LHCN-M2 (cell line): Measurements from ENCODE around the gene ARNT2. TPM values are rescaled to one million over a fixed set of nuclear protein-coding genes. Genes with fewer than 3 reads are reported as not detected.

Source experiments
- DNase-seq: peaks from one replicate; pipeline ENCODE4 v3.0.0-alpha.2; 2012; ENCODE audit warnings: low read depth
- total RNA-seq: library from RNA; depleted of rRNA; stranded (reverse); fragments of >200 nt; gene quantifications from 2 replicates; pipeline ENCODE4 v1.2.3, GENCODE V29; 2014

The ARNT2 gene
- total RNA-seq, 1 experiment from 2014 or later, result 17.9 TPM

DNA sequence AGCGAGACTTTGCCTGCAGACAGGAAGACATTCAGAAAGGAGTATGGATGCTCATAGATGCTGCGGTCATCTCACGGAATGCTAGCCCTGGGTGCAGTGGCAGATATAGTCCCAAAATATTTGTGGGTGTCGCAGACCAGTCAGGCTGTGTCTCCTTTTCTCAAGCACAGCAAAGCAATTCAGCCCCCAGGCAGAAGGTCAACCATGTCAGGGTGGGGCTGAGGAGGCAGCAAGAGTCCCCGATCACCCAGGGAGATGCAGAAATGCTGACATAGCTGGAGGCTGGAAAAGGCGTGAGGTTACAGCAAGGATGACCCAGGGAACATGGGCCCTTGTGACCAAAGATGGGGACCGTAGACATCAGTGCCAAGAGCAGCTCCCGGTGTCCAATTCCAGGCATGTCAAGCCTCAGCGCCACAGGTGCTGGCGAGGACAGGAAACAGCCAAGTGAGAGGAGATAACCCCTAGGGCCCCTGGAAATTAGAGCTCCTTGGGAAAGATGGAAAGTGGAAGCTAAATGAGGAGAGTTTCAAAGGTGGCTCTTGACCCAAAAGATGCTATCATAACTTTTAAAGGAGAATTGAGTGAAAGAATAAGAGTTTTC is 209.7 kb downstream of the ARNT2 start:
- DNase-seq, result no peak

DNA sequence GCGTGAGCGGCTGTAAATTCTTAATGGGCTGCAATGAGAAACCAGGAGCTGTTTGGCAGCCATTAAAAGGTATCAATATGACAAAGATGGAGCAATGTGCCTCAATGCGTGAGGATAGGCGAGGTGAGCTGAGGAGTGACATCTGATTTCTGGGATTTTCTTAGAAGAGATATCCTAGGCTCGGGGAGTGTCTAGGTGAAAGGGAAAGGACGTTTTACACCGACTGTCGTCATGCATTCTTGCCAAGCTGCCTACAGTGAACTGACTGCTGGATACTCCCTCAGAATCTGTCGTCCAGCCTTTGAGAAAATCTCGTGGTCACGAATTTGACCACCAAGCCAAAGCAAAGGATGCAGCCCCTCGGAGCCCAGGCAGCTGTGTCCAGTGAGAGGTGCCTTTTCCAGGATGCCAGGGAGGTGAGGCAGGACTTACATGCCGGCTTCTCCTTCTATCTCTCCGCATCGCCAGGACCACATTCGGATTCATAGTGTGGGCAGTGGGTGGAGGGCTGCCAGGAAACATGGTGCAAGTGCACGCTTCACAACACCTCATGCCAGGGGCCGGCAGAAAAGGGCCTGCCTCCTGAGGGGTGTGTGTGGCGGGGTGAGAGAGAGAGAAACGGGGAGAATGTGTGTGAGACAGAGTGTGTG is 210.7 kb downstream of the ARNT2 start:
- no peak for DNase-seq

DNA sequence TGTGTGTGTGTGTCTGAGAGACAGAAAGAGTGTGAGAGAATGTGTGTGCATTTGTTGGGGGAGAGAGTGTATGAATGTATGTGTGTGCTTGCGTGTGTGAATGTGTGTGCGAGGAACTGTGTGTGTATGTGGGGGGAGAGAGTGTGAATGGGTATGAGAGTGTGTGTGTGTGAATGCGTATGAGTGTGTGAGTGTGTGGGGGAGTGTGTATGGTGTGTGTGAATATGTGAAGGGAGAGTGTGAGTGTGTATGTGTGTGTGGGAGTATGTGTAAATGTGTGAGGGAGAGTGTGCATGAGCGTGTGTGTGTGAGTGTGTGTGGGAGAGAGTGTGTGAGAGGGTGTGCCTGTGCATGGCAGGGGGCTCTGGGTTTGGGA is 211.2 kb downstream of the ARNT2 start:
- no peak for DNase-seq

DNA sequence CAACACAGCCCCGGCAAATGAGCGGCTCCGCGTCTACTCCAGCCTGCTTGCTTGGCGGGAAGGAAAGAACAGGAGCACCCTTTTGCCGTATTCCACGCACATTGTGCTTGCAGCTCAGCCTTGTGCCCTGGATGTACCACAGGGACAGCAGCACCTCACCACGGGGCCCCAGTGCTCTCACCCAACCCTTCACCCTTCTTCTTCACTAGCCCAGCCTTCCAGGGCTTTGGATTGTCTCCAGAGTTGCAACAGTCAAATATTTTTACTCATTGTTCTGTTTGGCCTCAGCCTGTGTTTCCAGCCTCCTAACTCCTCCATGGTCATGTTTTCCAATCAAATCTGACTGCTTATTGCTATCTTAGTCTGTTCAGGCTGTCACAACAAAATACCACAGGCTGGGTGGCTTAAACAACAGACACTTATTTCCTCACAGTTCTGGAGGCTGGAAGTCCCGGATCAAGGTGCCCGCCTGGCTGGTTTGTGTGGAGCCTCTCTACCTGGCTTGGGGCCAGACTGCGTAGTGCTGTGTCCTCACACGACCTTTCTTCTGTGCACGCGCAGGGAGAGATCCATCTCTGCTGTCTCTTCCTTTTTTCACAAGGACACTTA is 211.7 kb downstream of the ARNT2 start:
- peak; percentile 11 for DNase-seq

DNA sequence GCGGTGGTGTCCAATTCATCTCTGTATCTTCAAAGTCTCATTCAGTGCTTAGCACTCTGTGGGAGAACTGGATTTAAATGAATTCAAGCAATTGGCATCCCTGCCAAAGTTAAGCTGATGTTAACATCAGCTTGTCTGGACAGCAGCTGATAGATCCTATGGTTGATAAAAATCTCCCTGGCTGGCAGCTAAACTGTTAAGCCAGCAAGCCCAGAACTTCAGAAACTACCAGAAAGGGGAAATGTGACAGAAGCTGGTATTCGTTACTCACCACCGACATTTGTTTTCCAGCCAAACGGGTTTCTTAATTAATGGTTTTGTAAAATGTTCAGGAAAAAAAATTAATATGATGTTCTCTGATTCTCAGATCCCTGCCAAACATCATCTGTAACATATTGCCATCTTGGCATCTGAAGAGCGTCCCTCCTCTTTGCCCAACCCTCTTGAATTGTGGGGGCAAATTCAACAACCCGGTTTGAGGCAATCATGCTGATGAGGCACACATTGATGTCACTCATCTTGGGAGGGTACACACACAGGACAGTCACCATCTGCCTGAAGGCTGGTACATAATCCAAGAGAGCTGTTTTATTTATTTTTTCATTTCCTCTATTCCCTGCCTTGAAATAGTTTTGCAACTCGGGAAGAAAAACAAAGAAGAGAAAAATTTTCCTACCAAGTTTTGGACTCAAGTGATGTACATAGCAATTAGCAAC is 214.7 kb downstream of the ARNT2 start:
- no peak for DNase-seq

DNA sequence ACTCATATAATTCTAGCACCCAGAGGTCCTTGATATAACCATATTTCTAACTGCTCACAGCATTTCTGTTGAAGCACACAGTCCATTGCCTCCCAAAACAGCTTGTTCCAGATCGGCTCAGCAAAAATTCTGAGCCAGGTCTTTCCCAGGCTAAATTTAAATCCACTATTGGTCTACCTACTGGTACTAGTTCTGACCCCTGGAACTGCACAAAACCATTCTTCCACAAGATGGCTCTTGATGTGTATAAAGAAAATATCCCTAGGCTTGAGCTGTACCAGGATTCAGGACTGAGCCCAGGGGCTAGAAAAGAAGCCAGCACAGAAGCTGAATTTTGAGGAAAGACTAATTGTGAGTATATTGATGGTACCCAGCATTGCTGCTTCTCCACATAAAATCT is 215.5 kb downstream of the ARNT2 start:
- DNase-seq, result peak; percentile 28

DNA sequence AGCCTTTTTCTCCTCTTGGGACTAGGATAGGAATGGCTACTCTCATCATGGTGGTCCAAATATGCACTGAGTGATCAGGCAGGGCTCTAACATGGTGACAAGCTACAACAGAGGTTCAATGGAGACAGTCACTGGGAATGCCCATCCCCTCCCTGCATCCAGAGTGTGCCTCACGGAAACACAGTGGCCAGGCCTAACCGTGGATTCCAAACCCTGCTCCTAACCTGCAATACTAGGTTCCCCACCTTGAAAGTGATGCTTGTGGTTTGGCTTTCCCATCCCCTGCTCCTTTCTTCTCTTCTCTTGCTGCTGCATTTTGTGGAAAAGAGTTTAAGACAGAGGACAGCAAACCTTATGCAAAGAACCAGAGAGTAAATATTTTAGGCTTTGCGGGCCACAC is 216.0 kb downstream of the ARNT2 start:
- DNase-seq, result no peak

DNA sequence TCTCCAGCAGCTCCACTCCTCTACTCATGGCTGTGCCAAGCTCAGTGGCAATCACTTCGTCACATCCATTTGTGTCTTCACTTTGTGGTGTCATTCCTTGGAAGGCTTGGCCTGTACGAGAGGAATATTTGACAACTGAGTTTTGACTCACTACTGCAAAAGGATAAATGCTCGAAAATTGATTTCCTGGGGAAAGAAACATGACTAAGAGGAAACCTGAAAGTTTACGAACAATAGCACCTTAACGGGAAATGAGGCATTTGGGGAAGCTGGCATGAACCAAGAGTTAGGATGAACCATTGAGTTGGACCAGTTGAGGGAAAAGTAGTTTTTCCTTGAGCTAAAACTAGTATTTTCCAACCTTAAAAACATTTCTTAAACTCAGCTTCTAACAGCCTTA is 216.7 kb downstream of the ARNT2 start:
- DNase-seq, result peak; percentile 7

DNA sequence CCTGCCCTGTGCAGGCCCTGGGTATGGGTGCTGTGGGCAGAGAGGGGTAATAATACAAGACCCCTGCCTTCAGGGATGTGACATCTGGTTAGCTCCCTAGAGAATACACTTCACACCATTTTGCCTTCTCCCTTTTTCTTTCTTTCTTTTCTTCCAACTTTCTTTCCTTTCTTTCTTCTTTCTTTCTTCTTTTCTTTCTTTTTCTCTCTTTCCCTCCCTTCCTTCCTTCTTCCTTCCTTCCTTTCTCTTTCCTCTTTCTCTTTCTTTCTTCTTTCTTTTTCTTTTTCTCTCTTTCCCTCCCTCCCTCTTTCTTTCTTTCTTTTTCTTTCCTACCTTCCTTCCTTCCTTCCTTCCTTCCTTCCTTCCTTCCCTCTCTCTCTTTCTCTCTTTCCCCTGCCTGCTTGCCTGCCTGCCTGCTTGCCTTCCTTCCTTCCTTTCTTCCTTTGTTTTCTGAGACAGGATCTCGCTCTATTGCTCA is 222.5 kb downstream of the ARNT2 start:
- DNase-seq, result no peak

DNA sequence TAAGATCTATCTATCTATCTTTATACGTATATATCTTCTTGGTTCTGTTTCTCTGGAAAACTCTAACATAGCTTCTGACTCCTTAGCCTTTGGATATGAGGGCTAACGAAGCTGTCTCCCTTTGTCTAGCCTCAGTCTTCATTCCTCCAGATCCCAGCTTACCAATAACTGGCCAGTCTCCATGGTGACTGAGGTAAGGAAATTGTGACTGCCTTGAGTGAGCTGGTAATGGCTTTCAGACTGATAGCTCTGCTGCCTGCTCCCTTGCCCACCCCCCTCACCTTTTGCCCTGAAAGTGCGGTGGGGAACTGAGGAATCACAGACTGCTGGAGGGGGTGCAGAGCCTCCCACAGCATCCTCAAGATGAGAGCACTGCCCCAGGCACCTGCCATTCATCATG is 225.2 kb downstream of the ARNT2 start:
- DNase-seq, result no peak

DNA sequence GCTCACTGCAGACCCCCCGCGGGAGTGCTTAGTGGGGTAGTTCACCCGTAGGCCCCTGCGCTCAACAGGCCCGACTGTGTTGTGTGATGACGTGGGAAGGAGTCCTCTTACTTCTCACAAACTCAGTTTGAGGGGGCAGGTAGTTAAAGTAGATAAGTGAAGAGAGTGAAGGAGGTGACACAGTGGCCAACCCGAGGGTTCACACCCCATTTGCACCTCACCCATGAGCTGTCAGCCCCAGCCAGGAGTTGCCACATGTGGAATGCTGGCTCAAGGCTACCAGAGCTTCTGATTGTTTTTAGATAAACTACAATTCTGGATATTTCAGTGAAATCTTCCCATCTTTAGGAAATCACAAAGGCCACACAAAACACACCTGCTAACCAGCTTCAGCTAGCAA is 226.8 kb downstream of the ARNT2 start:
- DNase-seq, result no peak

DNA sequence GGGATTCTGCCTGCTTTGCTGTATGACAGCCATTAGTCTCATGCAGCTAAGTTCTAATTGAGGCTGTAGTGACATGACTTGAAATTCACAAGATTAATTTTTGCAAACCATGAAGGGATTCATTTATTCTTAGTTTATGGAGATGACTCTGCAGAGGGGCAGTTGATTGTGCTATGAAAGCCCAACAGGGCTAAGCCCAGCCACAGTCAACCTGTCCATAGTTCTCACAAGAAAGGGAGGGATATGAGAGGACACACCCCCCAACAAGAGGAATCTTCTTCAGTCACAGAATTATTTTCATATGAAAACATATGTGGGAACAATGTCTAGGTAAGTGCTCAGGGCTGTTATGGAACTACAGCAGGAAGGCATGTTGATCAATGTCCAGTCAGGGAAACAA is 229.0 kb downstream of the ARNT2 start:
- no peak for DNase-seq

DNA sequence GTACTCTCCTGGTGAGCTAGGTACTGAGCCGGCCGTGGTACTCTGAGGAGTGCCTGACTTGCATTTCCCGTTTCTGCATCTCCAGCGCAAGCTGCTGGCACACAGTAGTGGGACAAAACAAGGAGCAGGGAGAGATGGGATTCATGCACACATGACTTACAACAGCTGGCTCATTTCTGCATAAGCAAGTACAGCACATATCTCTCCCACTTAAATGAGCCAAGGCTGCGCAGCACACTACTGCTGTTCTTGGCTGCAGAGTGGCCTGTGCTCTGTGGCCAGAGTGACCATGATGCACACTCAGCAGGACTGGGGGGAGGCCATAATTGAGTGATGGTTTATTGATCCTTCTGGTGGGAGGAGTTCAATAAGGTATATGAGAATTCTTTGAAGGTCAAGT is 231.8 kb downstream of the ARNT2 start:
- no peak for DNase-seq

DNA sequence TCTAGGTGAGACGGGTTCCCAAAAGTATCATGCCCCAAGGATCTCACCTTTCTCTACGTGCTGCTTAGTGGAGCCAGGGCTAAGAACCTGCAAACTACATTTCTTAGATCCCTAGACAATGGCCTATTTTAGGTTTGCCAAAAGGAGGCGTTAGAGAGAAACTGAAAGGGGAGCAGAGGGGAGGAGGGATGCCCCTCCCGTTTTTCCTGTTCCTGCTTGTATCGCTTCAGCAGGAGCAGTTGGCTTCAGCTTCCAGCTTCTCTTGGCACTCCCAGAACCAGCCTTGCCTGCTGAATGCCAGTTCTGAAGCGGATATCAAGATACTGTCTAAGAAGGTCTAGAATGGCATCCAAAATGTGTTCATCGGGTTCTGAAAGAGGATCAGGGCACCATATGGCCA is 232.5 kb downstream of the ARNT2 start:
- no peak for DNase-seq

DNA sequence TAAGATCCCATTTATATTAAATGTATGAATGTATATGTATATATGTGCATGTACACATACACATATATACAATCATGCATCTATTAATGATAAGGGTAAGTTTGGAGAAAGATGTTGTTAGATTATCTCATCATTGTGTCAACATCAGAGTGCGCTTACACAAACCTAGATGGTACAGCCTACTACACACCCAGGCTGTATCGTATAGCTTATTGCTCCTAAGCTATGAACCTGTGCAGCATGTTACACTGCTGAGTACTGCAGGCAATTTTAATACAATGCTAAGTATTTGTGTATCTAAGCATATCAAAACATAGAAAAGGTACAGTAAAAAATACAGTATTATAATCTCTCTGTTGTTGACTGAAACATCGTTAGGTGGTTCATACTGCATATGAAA is 233.6 kb downstream of the ARNT2 start:
- no peak for DNase-seq

DNA sequence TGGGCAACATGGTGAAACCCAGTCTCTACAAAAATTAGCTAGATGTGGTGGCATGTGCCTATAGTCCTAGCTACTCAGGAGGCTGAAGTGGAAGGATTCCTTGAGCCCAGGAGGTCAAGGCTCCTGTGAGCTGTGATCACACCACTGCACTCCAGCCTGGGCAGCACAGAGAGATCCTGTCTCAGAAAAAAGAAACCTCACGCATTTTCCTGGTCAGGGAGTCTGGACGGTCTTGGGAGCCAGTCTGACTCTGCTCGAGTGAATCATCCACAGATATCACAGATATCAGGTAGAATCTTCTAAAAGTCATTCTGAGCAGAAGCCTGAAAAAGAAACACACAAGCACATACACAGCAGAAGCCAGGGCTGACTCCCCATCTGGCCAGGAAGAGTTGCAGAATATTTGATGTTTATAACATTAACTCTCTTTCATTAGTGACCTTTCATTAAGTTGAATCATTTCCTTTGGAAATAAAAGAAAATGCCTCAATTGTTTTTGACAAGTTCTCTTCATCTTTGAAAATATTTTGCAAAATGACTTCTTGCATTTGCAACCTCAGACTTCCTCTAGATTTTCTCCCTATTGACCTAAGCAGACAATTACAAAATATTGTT is 234.5 kb downstream of the ARNT2 start:
- DNase-seq, result no peak

DNA sequence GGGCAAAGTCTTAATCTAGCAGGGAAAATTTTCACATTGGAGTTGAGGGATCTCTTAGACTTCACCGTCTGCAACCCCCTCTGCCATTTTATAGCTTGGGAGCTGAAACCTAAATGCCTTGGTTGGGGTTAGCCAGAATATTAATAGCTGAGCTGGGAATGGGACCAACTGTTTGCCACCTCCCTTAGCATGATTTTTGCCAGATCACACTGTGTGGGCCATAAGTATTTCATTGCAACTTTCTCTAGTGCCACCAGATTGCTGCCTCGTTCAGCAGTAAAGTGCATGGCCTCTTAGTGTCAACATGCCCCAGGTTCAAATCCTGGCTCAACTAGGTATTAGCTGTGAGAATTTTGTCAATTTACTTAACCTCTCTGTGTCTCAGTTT is 235.0 kb downstream of the ARNT2 start:
- no peak for DNase-seq

DNA sequence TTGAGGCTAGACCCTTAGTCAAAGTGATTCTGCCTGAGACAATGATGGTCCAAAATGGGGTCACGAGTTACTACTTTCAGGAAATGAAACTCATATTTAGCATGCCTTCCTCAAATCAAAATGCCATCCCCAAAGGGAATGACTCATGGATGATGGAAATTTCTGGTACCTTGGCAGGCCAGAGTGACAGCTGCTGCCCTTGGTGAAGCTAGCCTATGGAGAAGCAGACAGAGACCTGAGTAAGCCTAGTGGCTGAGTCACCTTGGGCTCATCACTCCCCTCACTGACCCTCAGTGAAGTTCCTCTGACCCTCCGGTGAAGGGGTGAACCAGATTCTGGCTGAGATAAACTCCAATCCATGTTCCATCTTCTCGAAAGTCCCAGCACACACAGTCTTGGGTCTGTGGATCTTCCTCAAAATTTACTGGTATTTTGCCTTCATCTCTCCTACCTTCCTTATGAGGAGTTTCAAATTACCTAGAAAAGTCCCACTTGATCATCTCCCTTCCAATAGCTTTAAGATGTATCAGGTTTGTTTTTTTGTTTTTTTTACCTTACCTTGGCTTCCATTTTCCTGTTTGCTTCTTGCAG is 236.4 kb downstream of the ARNT2 start:
- DNase-seq, result peak; percentile 80

DNA sequence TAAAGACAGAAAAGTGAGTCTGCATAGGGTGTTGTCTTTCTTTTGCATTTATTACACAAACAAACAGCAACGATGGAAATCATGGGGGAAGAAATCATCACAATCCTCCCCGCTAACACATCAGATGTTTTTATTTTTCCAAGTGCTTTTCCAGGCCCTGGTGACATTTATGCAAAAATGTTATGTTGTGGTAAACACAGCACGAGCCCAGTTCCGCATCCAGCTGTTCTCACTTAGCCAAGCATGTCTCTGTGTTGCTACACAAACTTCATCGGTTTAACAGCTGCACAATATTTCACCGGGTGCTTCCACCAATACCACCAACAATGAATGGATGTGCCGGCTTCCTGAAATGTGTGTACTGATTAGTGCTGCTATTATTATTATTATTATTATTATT is 237.2 kb downstream of the ARNT2 start:
- no peak for DNase-seq

DNA sequence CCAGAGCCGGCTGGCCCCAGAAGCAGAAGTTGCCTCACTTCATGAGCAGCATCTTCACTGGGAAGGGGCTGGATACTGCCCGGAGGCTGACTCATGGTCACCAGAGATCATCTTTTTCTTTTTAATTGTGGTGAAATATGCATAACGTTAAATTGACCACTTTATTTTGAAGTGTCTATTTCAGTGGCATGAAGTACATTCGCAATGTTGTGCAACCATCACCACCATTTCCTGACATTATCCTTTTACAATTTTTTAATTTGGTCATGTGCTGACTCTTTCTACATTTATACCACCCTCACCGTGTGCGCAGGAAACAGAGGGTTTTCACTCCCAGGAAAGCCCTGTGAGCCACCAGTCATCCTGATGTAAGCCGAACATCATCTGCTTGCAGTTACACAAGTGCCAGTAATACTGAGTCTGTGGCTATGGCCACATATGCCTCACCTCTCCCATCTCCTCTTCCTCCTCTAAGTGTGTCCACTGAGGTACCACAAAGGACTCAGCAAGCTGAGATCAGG is 239.3 kb downstream of the ARNT2 start:
- no peak for DNase-seq

DNA sequence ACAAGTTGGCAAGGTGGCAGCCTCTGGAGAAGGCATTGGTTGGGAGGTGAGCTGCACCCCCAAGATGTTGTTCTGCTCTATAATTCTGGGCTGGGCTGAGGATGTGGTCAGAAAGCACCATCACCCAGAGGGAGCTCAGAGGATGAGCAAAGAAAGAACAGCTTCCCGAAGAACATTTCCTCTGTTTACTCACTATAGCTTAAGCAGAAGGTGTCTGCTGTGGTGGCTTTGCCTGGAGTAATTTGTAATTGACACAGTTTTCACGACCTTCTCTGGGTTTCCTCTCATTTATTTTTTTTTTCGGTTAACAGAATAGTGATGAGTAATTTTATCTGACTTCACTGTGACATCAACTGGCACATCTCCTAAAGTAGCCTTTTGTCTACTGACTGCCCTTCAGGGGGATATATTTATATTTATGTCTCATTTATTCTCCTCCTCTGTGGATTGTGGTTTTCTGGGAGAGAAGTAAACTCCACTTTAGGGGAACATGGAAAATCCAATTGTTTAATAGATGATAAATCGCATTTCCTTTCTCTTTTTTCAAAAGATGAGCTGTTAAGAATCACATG is 241.4 kb downstream of the ARNT2 start:
- peak; percentile 30 for DNase-seq
